Osteoblast (primary cell): Measurements from ENCODE around the gene MAZ. TPM values are rescaled to one million over a fixed set of nuclear protein-coding genes. Genes with fewer than 3 reads are reported as not detected.

ENCODE experiments used
- DNase-seq: peaks from one replicate; pipeline ENCODE4 v3.0.0; 2011; ENCODE audit warnings: low spot score, mixed read lengths; ENCODE audit not compliant: insufficient read length; ENCODE audit errors: missing footprints
- H2AFZ ChIP-seq: 2 replicates; pipeline ENCODE4 v1.6.0; 2011; ENCODE audit warnings: mild to moderate bottlenecking, low read length
- H3K27ac ChIP-seq: 2 replicates; pipeline ENCODE4 v1.5.1; 2011; ENCODE audit warnings: mild to moderate bottlenecking, low read depth, low read length, moderate library complexity
- H3K27me3 ChIP-seq: 2 replicates; pipeline ENCODE4 v1.6.0; 2012; ENCODE audit warnings: mild to moderate bottlenecking, control low read depth, inconsistent platforms, low read length, moderate library complexity; ENCODE audit not compliant: insufficient read depth
- H3K36me3 ChIP-seq: 2 replicates; pipeline ENCODE4 v1.5.1; 2011; ENCODE audit warnings: mild to moderate bottlenecking, low read length, control low read depth, moderate library complexity; ENCODE audit not compliant: insufficient read depth
- H3K4me1 ChIP-seq: 2 replicates; pipeline ENCODE4 v1.5.1; 2011; ENCODE audit warnings: mild to moderate bottlenecking, low read length, control low read depth, moderate library complexity; ENCODE audit not compliant: insufficient read depth
- H3K4me2 ChIP-seq: 2 replicates; pipeline ENCODE4 v1.6.0; 2011; ENCODE audit warnings: mild to moderate bottlenecking, low read length; ENCODE audit not compliant: insufficient read depth
- H3K4me3 ChIP-seq: fragments of 200-600 bp; sonication (generic); 3 replicates; pipeline ENCODE4 v1.5.1; 2012; ENCODE audit warnings: mild to moderate bottlenecking, low read length, inconsistent platforms; ENCODE audit not compliant: insufficient read depth
- H3K79me2 ChIP-seq: 2 replicates; pipeline ENCODE4 v1.6.0; 2012; ENCODE audit warnings: mild to moderate bottlenecking, low read length, control low read depth, inconsistent platforms; ENCODE audit not compliant: insufficient read depth
- H3K9me3 ChIP-seq: 2 replicates; pipeline ENCODE4 v1.5.1; 2011; ENCODE audit warnings: low read depth, low read length, control low read depth
- H4K20me1 ChIP-seq: 2 replicates; pipeline ENCODE4 v1.6.0; 2012; ENCODE audit warnings: mild to moderate bottlenecking, low read length, control low read depth; ENCODE audit not compliant: insufficient read depth
- total RNA-seq: library from RNA; depleted of rRNA; stranded (reverse); fragments of >200 nt; gene quantifications from 2 replicates; pipeline ENCODE4 v1.2.3, GENCODE V29; 2012
- TF ChIP-seq, protein P1 (sequence below): IDR thresholded peaks from 2 replicates; pipeline ENCODE4 v1.5.1; 2011; ENCODE audit warnings: mild to moderate bottlenecking, low read depth, low read length, moderate library complexity; ENCODE audit errors: extremely low read depth

The MAZ gene
- total RNA-seq, 1 donor, result 267 TPM

DNA sequence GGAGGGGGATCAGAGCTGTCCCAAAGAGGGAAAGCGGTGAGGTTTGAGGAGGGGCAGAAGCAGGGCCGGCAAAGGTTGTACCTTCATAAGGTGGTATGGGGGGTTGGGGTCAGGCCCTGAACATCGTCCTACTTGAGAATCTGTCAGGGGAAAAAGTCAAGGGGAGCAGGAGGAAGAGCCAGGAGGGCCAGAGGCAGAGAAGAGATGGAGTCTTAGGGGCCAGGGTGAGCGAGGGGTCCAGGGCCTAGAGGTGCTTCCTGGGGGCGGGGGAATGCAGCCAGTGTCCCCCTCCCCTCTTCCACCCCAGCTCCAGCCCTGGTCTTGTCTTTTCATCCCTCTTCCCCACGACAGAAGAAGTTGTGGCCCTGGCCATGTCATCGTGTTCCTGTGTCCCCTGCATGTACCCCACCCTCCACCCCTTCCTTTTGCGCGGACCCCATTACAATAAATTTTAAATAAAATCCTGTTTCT is 4.4 kb downstream of the MAZ start:
- Histone ChIP-seq H3K36me3 (peaks cover 18% of the 10 kb centered on the region), H3K4me1 (peaks cover 54% of the 10 kb centered on the region), H3K9me3 (no peaks in the 10 kb centered on the region), H2AFZ (no peak overlapping the region), H3K4me2 (peak overlapping the region; percentile 98), H4K20me1 (peaks cover 19% of the 10 kb centered on the region), H3K4me3 (peak overlapping the region; percentile 76), H3K27ac (peak overlapping the region; percentile 65), H3K27me3 (no peaks in the 10 kb centered on the region), H3K79me2 (peaks cover 19% of the 10 kb centered on the region)
- TF ChIP-seq, protein P1, sequence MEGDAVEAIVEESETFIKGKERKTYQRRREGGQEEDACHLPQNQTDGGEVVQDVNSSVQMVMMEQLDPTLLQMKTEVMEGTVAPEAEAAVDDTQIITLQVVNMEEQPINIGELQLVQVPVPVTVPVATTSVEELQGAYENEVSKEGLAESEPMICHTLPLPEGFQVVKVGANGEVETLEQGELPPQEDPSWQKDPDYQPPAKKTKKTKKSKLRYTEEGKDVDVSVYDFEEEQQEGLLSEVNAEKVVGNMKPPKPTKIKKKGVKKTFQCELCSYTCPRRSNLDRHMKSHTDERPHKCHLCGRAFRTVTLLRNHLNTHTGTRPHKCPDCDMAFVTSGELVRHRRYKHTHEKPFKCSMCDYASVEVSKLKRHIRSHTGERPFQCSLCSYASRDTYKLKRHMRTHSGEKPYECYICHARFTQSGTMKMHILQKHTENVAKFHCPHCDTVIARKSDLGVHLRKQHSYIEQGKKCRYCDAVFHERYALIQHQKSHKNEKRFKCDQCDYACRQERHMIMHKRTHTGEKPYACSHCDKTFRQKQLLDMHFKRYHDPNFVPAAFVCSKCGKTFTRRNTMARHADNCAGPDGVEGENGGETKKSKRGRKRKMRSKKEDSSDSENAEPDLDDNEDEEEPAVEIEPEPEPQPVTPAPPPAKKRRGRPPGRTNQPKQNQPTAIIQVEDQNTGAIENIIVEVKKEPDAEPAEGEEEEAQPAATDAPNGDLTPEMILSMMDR, result no peak
- DNase-seq, result no peak

DNA sequence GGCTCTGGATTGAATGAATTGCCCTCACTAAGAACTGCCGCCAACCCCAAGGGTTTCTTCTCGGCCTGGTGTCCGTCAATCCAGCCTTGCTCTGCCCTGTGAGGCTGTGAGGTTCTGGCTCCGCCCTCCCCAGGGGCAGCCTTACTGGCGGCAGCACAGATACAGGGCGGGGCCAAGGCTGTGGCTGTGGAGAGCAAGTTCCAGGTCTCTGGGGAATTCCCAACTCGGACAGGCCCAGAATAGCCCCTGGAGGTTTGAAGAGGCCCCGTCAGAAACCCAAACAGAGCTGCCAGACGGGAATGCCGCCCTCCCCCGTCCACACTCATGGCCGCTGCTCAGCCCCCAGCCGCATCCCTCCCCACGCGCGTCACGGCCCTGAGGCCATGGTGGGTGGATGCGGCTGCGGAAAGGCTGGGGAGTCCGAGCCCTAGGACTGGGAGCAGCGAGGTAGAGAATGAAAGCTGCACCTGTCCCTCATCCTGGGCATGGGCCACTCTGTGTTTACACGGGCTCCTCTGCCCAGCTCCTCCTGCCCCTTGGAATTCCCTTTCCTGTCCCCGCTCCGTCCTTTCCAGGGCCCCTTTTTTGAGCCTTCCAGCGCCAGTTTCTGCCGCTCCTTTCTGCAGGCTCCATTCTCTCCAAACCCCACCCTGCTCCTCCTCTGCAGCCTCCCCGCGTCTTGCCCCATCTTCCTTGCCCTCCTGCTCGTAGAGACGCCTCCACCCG is 5.0 kb downstream of the MAZ start:
- Histone ChIP-seq H2AFZ (peak overlapping the region; percentile 80), H3K79me2 (peaks cover 19% of the 10 kb centered on the region), H3K4me2 (peak overlapping the region; percentile 98), H3K27ac (peak overlapping the region; percentile 65), H3K36me3 (peaks cover 18% of the 10 kb centered on the region), H3K27me3 (no peaks in the 10 kb centered on the region), H4K20me1 (peaks cover 19% of the 10 kb centered on the region), H3K4me1 (peaks cover 54% of the 10 kb centered on the region), H3K4me3 (peak overlapping the region; percentile 76), H3K9me3 (no peaks in the 10 kb centered on the region)
- DNase-seq, result peak; percentile 100
- TF ChIP-seq, protein P1, result no peak

DNA sequence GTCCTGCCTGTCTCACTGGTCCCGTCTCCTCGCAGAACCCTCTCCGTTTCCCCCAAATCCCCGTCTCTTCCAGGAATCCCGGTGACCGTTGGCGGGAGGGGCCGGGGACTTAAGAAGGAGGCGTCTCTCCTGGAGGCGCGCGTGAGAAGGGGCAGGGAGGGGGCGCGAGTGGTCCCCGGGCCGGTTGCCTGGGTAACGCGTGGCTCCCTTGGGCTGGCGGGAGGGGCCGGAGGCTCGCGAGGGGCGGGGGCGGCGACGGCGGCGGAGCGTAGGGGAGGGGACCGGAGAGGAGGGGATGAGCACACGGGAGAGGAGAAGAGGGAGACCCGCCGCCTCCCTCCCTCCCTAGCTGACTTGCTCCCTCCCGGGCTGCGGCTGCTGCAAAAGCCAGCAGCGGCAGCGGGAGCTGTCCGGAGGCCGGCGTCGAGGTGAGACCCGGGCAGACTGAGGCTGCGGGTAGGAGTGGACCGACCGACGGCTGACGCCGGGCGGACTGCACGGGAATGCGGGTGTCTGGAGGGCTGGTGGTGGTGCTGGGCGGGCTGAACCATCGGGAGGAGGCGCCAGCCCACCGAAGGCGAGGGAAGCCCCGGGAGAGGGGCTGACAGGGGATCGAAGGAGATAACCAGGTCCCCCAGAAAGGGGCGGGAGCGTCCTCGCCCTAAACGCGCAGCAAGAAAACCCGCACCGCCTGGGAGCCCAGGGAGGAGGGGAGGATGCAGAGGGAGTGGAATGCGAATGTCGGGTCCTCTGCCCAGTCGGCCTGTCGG is 5.8 kb downstream of the MAZ start, which contains the start of gene PRRT2:
TSS of gene PRRT2 (plus strand) at position 298 of the 770 bp plus-strand sequence. CDS start 862 bp downstream, outside the sequence.
- H3K4me1 ChIP-seq, result peaks cover 58% of the 10 kb centered on the region
- peaks cover 18% of the 10 kb centered on the region for H3K36me3 ChIP-seq
- H3K27me3 ChIP-seq, result no peaks in the 10 kb centered on the region
- peak within 1 kb of the TSS; percentile 80 for H2AFZ ChIP-seq
- H3K79me2 ChIP-seq, result peaks cover 23% of the 10 kb centered on the region
- peak; percentile 90 for DNase-seq
- H3K4me2 ChIP-seq, result peak within 1 kb of the TSS; percentile 98
- no peaks in the 10 kb centered on the region for H3K9me3 ChIP-seq
- H3K27ac ChIP-seq, result peak within 1 kb of the TSS; percentile 65
- H4K20me1 ChIP-seq, result peaks cover 19% of the 10 kb centered on the region
- H3K4me3 ChIP-seq, result peak within 1 kb of the TSS; percentile 76
- TF ChIP-seq, protein P1, result no peak
